Spleen (tissue), 11 donors: ENCODE data around the gene AMIGO3. TPM values are rescaled to one million over a fixed set of nuclear protein-coding genes. Genes with fewer than 3 reads are reported as not detected.

Source experiments
- DNase-seq: peaks from one replicate; pipeline ENCODE4 v3.0.0-alpha.2; 2020
- H3K27ac ChIP-seq, 8 donors: fragments of 200-600 bp; sonication (generic) in 7 of 8; 1 replicate in 4 of 8; 2 replicates in 4 of 8; pipeline versions ENCODE4 v1.5.0 to v1.8.0; 2016 to 2021; ENCODE audit warnings: inconsistent platforms in 4 of 8, mild to moderate bottlenecking in 4 of 8, moderate library complexity in 1 of 8
- H3K27me3 ChIP-seq, 7 donors: fragments of 200-600 bp; sonication (generic) in 6 of 7; replicated peaks in 1 of 7; 1 replicate in 4 of 7; 2 replicates in 3 of 7; pipeline versions ENCODE4 v1.5.0 to v1.8.0; 2016 to 2021; ENCODE audit warnings: inconsistent platforms in 3 of 7, mild to moderate bottlenecking in 1 of 7
- H3K36me3 ChIP-seq, 6 donors: fragments of 200-600 bp; sonication (generic) in 5 of 6; 1 replicate in 4 of 6; 2 replicates in 2 of 6; pipeline versions ENCODE4 v1.5.0 to v1.8.0; 2016 to 2021; ENCODE audit warnings: inconsistent platforms in 2 of 6
- H3K4me1 ChIP-seq, 6 donors: fragments of 200-600 bp; sonication (generic) in 5 of 6; 1 replicate in 3 of 6; 2 replicates in 3 of 6; pipeline versions ENCODE4 v1.5.0 to v1.8.0; 2016 to 2021; ENCODE audit warnings: inconsistent platforms in 3 of 6
- H3K4me3 ChIP-seq, 8 donors: fragments of 200-600 bp; sonication (generic) in 7 of 8; 1 replicate in 4 of 8; 2 replicates in 4 of 8; pipeline versions ENCODE4 v1.5.0 to v1.8.0; 2016 to 2021; ENCODE audit warnings: inconsistent platforms in 4 of 8, mild to moderate bottlenecking in 4 of 8, moderate library complexity in 2 of 8
- H3K9me3 ChIP-seq, 8 donors: fragments of 200-600 bp; sonication (generic) in 7 of 8; 1 replicate in 4 of 8; 2 replicates in 4 of 8; pipeline versions ENCODE4 v1.5.0 to v1.8.0; 2016 to 2021; ENCODE audit warnings: inconsistent platforms in 4 of 8
- CTCF ChIP-seq, 11 experiments: fragments of 200-600 bp in 7 of 11; fragments of 450-650 bp in 4 of 11; sonication (generic) in 4 of 11; IDR thresholded peaks in 8 of 11; conservative IDR thresholded peaks in 3 of 11; 1 replicate in 7 of 11; 2 replicates in 4 of 11; pipeline versions ENCODE4 v1.4.0 to v1.8.0; 2016 to 2021; ENCODE audit warnings: antibody characterized with exemption in 11 of 11, inconsistent platforms in 4 of 11, mild to moderate bottlenecking in 1 of 11
- POLR2A ChIP-seq, 3 donors: fragments of 450-650 bp; IDR thresholded peaks; one replicate each; pipeline ENCODE4 v1.5.1; 2017; ENCODE audit warnings: antibody characterized with exemption in 3 of 3, mild to moderate bottlenecking in 1 of 3
- POLR2AphosphoS5 ChIP-seq, 3 donors: sonication (generic); formaldehyde crosslinking; IDR thresholded peaks; one replicate each; pipeline ENCODE4 v1.5.1; 2017; ENCODE audit warnings: antibody characterized with exemption in 3 of 3
- WGBS, 5 donors: extraction: QIAGEN DNeasy Blood & Tissue Kit in 3 of 5; methylation state at CpG; one replicate each; pipeline versions ENCODE4 v1.1.5 to v1.1.7; 2013 to 2018; 5-methylcytosine and 5-hydroxymethylcytosine counted together
- intact Hi-C: fragments of 100-400 bp; cut with DNase I; formaldehyde crosslinking; loops from one replicate; pipeline ENCODE4 v1.15.0; 2023; ENCODE audit warnings: low total_unique reads
- polyA plus RNA-seq, 3 donors: library from polyadenylated mRNA; stranded (reverse); fragments of 200-250 nt; gene quantifications; one replicate each; pipeline ENCODE4 v1.2.1, GENCODE V29; 2013
- total RNA-seq, 7 donors: library from RNA; depleted of rRNA in 3 of 7; stranded (reverse); fragments of >200 nt in 3 of 7; fragmentation: NEBNext Ultra II Directional in 4 of 7; extraction: Animal tissue kit (Norgen Biotek cat#: 25700) in 4 of 7; gene quantifications; one replicate each; pipeline versions ENCODE4 v1.1.0 to v1.2.1, GENCODE V29; 2016 to 2021
- donor health status: healthy with polysubstance abuse.
- donor health status: DM: no; HTN: no; CAD: no; lungs with moderate emphysema.
- donor health status: DM: no; HTN: no; CAD: no.
- donor health status: Bipolar disorder and iron deficiency.
- donor health status: healthy.
- donor health status: DM: no; HTN: no; CAD: no.
- donor health status: DM: yes; HTN: yes; CAD: no.

Gene AMIGO3
- total and polyA plus RNA-seq, 10 donors, result 0.23 to 1.6 (median 0.95) TPM; not detected in 4

- intact Hi-C loops, result no loop called here
- H3K9me3 ChIP-seq, result no peaks in the 10 kb centered on the region
- DNase-seq, result no peak
- H3K27ac ChIP-seq, result peak overlapping the region in 2 of 8 donors; percentile 23 to 40
- no peaks in the 10 kb centered on the region for H3K27me3 ChIP-seq
- peaks cover 0 to 84% (median 43%) of the 10 kb centered on the region in 6 donors for H3K36me3 ChIP-seq
- no peak overlapping the region for H3K4me3 ChIP-seq
- peaks cover 0 to 38% (median 9%) of the 10 kb centered on the region in 6 donors for H3K4me1 ChIP-seq
- 84 to 91% (median 90%) methylated on average over 7 to 9 of the region's 9 CpGs for WGBS, 5 donors
- TF ChIP-seq POLR2AphosphoS5 (IDR thresholded peaks at IDR 0.05) (peak in 1 of 3 donors; percentile 28), CTCF (IDR thresholded peaks at IDR 0.05 in 8 of 11, conservative IDR thresholded peaks at IDR 0.05 in 3 of 11) (no peak)
These were observed 12.9 kb downstream of the AMIGO3 start for GRCh38 chr3:49706456-49707112.

GRCh38 chr3:49705390-49705960 lies 14.0 kb downstream of the AMIGO3 start:
- DNase-seq, result no peak
- peaks cover 0 to 88% (median 53%) of the 10 kb centered on the region in 6 donors for H3K36me3 ChIP-seq
- H3K4me1 ChIP-seq, result peaks cover 0 to 38% (median 9%) of the 10 kb centered on the region in 6 donors
- no peak overlapping the region for H3K4me3 ChIP-seq
- intact Hi-C loops, result no loop called here
- no peak overlapping the region for H3K27ac ChIP-seq
- TF ChIP-seq CTCF (IDR thresholded peaks at IDR 0.05 in 8 of 11, conservative IDR thresholded peaks at IDR 0.05 in 3 of 11), result no peak
- no peak for TF ChIP-seq POLR2AphosphoS5 (IDR thresholded peaks at IDR 0.05)
- no peak for TF ChIP-seq POLR2A (IDR thresholded peaks at IDR 0.05)
- H3K27me3 ChIP-seq, result no peaks in the 10 kb centered on the region
- 88 to 100% (median 93%) methylated on average over 1 to 17 of the region's 17 CpGs for WGBS, 5 donors
- H3K9me3 ChIP-seq, result no peaks in the 10 kb centered on the region

- 88 to 100% (median 92%) methylated on average over 1 to 8 of the region's 8 CpGs for WGBS, 5 donors
- Histone ChIP-seq H3K27me3 (no peaks in the 10 kb centered on the region), H3K4me1 (peaks cover 0 to 38% (median 9%) of the 10 kb centered on the region in 6 donors), H3K27ac (peak overlapping the region in 1 of 8 donors; percentile 25), H3K4me3 (no peak overlapping the region), H3K36me3 (peaks cover 0 to 94% (median 60%) of the 10 kb centered on the region in 6 donors), H3K9me3 (no peaks in the 10 kb centered on the region)
- no peak for DNase-seq
- intact Hi-C loops, result loop anchor here (5.0 kb wide), 1 partner anchor 138 kb away; no protein-coding TSS in a partner anchor
- TF ChIP-seq POLR2A (IDR thresholded peaks at IDR 0.05) (no peak), CTCF (IDR thresholded peaks at IDR 0.05 in 8 of 11, conservative IDR thresholded peaks at IDR 0.05 in 3 of 11) (no peak), POLR2AphosphoS5 (IDR thresholded peaks at IDR 0.05) (no peak)
These were observed 14.9 kb downstream of the AMIGO3 start for GRCh38 chr3:49704629-49705028.

- TF ChIP-seq POLR2AphosphoS5 (IDR thresholded peaks at IDR 0.05) (no peak), CTCF (IDR thresholded peaks at IDR 0.05 in 8 of 11, conservative IDR thresholded peaks at IDR 0.05 in 3 of 11) (no peak), POLR2A (IDR thresholded peaks at IDR 0.05) (no peak)
- Histone ChIP-seq H3K36me3 (peaks cover 0 to 98% (median 66%) of the 10 kb centered on the region in 6 donors), H3K4me1 (peaks cover 0 to 38% (median 9%) of the 10 kb centered on the region in 6 donors), H3K27ac (peak overlapping the region in 2 of 8 donors; percentile 31 to 46), H3K9me3 (no peaks in the 10 kb centered on the region), H3K27me3 (no peaks in the 10 kb centered on the region), H3K4me3 (no peak overlapping the region)
- whole genome bisulfite sequencing, 5 donors, result 86 to 94% (median 92%) methylated on average over 7 of the region's 7 CpGs
- intact Hi-C loops, result loop anchor here (5.0 kb wide), 1 partner anchor 138 kb away; no protein-coding TSS in a partner anchor
- no peak for DNase-seq
These were observed 15.5 kb downstream of the AMIGO3 start for GRCh38 chr3:49703956-49704355.
